Gastrocnemius medialis (tissue), 4 donors: ENCODE results near the gene CTSS. TPM values are rescaled to one million over a fixed set of nuclear protein-coding genes. Genes with fewer than 3 reads are reported as not detected.
"Not testable (repeated sequence)": the region's sequence is repeated elsewhere in the genome, so short reads cannot be mapped to it uniquely, and the experiment has no call there.

ENCODE experiments used
- ATAC-seq, 2 donors: fragments of 150-250 bp; one replicate each; pipeline ENCODE4 v1.9.1; 2016
- DNase-seq, 2 donors: peaks; one replicate each; pipeline ENCODE4 v3.0.0-alpha.2; 2019
- H3K27ac ChIP-seq, 4 donors: fragments of 200-600 bp; sonication (generic); 1 replicate in 1 of 4; 2 replicates in 3 of 4; pipeline ENCODE4 v1.5.1; 2016 to 2018; ENCODE audit warnings: mild to moderate bottlenecking in 2 of 4, moderate library complexity in 1 of 4
- H3K27me3 ChIP-seq, 3 donors: fragments of 200-600 bp; sonication (generic) in 2 of 3; 1 replicate in 1 of 3; 2 replicates in 2 of 3; pipeline versions ENCODE4 v1.5.1 to v1.6.0; 2016 to 2019; ENCODE audit warnings: mild to moderate bottlenecking in 1 of 3, moderate library complexity in 1 of 3
- H3K36me3 ChIP-seq, 2 donors: fragments of 200-600 bp; sonication (generic) in 1 of 2; one replicate each; pipeline ENCODE4 v1.5.1; 2017 to 2018
- H3K4me1 ChIP-seq, 2 donors: fragments of 200-600 bp; sonication (generic) in 1 of 2; one replicate each; pipeline ENCODE4 v1.5.1; 2016 to 2017; ENCODE audit warnings: mild to moderate bottlenecking in 2 of 2
- H3K4me3 ChIP-seq, 4 donors: fragments of 200-600 bp; sonication (generic) in 3 of 4; 1 replicate in 1 of 4; 2 replicates in 3 of 4; pipeline ENCODE4 v1.5.1; 2016 to 2019; ENCODE audit warnings: mild to moderate bottlenecking in 2 of 4
- H3K9me3 ChIP-seq, 3 donors: fragments of 200-600 bp; sonication (generic) in 2 of 3; 1 replicate in 1 of 3; 2 replicates in 2 of 3; pipeline ENCODE4 v1.5.1; 2016 to 2019
- POLR2A ChIP-seq, 2 donors: fragments of 450-650 bp; IDR thresholded peaks; one replicate each; pipeline ENCODE4 v1.6.1; 2017; ENCODE audit warnings: antibody characterized with exemption in 2 of 2, mild to moderate bottlenecking in 2 of 2, moderate library complexity in 2 of 2
- in situ Hi-C, 4 donors: fragments of 200-750 bp; cut with MboI; loops; one replicate each; pipeline versions ENCODE4 v1.15.0 to v1.8.0; 2017; ENCODE audit warnings: low sequenced_read_pairs in 4 of 4
- intact Hi-C: fragments of 100-400 bp; cut with DNase I; formaldehyde crosslinking; loops from one replicate; pipeline ENCODE4 v1.15.1; 2023; ENCODE audit warnings: low total_unique reads
- total RNA-seq, 4 donors: library from RNA; depleted of rRNA; stranded (reverse); fragments of >200 nt; gene quantifications; one replicate each; pipeline versions ENCODE4 v1.1.0 to v1.2.3, GENCODE V29; 2016
- TF ChIP-seq, protein P1 (sequence below), 5 experiments: fragments of 450-650 bp in 3 of 5; fragments of 200-600 bp in 2 of 5; sonication (generic) in 2 of 5; IDR thresholded peaks in 4 of 5; conservative IDR thresholded peaks in 1 of 5; 1 replicate in 4 of 5; 2 replicates in 1 of 5; pipeline ENCODE4 v1.5.1; 2016 to 2019; ENCODE audit warnings: antibody characterized with exemption in 5 of 5, mild to moderate bottlenecking in 3 of 5, moderate library complexity in 3 of 5

Gene CTSS
- total RNA-seq, 4 donors from 2014 or later: 5.8 to 11.7 (median 10.6) TPM

DNA sequence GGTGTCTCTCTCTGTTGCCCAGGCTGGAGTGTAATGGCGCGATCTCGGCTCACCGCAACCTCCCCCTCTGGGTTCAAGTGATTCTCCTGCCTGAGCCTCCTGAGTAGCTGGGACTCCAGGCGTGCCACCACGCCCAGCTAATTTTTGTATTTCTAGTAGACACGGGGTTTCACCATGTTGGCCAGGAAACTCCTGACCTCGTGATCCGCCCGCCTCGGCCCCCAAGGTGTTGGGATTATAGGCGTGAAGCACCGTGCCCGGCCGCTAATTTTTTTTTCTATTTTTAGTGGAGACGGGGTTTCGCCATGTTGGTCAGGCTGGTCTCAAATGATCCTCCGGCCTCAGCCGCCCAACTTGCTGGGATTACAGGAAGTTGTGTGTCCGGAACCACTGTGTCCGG lies 45.5 kb downstream of the CTSS start:
- TF ChIP-seq, protein P1, sequence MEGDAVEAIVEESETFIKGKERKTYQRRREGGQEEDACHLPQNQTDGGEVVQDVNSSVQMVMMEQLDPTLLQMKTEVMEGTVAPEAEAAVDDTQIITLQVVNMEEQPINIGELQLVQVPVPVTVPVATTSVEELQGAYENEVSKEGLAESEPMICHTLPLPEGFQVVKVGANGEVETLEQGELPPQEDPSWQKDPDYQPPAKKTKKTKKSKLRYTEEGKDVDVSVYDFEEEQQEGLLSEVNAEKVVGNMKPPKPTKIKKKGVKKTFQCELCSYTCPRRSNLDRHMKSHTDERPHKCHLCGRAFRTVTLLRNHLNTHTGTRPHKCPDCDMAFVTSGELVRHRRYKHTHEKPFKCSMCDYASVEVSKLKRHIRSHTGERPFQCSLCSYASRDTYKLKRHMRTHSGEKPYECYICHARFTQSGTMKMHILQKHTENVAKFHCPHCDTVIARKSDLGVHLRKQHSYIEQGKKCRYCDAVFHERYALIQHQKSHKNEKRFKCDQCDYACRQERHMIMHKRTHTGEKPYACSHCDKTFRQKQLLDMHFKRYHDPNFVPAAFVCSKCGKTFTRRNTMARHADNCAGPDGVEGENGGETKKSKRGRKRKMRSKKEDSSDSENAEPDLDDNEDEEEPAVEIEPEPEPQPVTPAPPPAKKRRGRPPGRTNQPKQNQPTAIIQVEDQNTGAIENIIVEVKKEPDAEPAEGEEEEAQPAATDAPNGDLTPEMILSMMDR (IDR thresholded peaks at IDR 0.05 in 4 of 5, conservative IDR thresholded peaks at IDR 0.05 in 1 of 5): no peak
- no peak for TF ChIP-seq POLR2A (IDR thresholded peaks at IDR 0.05)
- Histone ChIP-seq H3K27ac (no peak overlapping the region), H3K4me1 (no peaks in the 10 kb centered on the region), H3K4me3 (no peak overlapping the region), H3K9me3 (no peaks in the 10 kb centered on the region), H3K27me3 (no peaks in the 10 kb centered on the region), H3K36me3 (no peaks in the 10 kb centered on the region)
- intact Hi-C loops: no loop called here
- in situ Hi-C loops: no loop called here
- ATAC-seq (no peak), DNase-seq (no peak)

DNA sequence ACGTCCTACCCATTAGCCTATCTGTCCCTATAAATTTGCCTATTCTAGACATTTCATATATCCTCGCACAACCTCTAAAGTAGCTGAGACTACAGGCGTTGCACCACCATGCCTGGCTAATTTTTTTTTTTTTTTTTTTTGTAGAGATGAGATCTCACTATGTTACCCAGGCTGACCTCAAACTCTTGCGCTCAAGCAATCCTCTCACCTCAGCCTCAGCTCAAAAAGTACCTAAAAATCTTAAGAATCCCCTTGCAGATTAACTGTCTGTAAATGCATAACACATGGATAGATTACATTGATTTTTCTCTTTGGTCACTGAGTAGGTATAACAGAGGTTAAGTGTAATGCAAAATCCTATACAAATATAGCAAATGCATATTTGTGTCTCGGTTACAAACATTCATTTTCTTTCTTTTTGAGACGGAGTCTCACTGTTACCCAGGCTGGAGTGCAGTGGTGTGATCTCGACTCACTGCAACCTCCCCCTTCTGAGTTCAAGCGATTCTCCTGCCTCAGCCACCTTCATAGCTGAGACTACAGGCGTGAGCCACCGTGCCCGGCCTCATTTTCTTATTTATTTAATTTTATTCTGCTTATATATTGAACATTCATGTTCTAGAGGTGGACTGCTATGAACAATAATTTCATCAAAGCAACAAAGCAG lies 47.2 kb downstream of the CTSS start:
- DNase-seq: no peak
- ATAC-seq: no peak
- Histone ChIP-seq H3K27ac (no peak overlapping the region), H3K4me3 (no peak overlapping the region), H3K9me3 (no peaks in the 10 kb centered on the region), H3K4me1 (no peaks in the 10 kb centered on the region), H3K27me3 (no peaks in the 10 kb centered on the region), H3K36me3 (no peaks in the 10 kb centered on the region)
- TF ChIP-seq POLR2A (IDR thresholded peaks at IDR 0.05): no peak
- TF ChIP-seq, protein P1 (IDR thresholded peaks at IDR 0.05 in 4 of 5, conservative IDR thresholded peaks at IDR 0.05 in 1 of 5): no peak
- intact Hi-C loops: no loop called here
- in situ Hi-C loops: no loop called here

DNA sequence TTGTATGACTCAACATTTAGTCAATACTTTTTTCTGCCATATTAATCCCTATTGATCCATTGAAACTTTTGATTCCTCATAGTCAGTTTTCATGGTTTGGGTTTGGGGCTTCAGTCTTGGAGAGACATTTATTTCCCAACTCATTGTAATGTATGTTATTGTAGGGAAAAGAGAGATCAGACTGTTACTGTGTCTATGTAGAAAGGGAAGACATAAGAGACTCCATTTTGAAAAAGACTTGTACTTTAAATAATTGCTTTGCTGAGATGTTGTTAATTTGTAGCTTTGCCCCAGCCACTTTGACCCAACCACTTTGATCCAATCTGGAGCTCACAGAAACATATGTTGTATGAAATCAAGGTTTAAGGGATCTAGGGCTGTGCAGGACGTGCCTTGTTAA lies 56.5 kb downstream of the CTSS start:
- DNase-seq, H3K36me3 ChIP-seq, H3K4me1 ChIP-seq, H3K27me3 ChIP-seq, ATAC-seq, intact Hi-C loops, in situ Hi-C loops, H3K4me3 ChIP-seq, H3K9me3 ChIP-seq, H3K27ac ChIP-seq: not testable (repeated sequence)

DNA sequence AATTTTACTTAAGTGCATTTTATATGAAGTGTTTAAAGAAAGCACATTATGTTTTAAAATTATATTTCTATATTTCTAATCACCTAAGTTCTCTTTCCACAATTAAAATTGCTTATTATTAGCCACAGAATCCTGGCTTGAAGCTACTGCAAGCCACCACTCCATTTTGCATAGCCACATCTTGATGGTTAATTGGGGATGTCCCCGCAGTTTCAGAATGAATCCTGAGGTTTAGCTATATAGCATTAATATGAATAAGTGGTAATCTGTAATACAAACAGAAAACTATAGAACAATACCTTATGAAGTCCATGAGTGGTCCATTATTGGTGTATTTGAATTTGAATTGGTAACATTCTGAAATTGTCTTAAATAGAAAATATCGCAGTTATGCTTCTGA lies 57.0 kb downstream of the CTSS start:
- TF ChIP-seq, protein P1 (IDR thresholded peaks at IDR 0.05 in 4 of 5, conservative IDR thresholded peaks at IDR 0.05 in 1 of 5): no peak
- ATAC-seq (no peak), DNase-seq (no peak)
- Histone ChIP-seq H3K27me3 (no peaks in the 10 kb centered on the region), H3K4me3 (no peak overlapping the region), H3K36me3 (no peaks in the 10 kb centered on the region), H3K9me3 (no peaks in the 10 kb centered on the region), H3K4me1 (no peaks in the 10 kb centered on the region), H3K27ac (no peak overlapping the region)
- in situ Hi-C loops (no loop called here), intact Hi-C loops (no loop called here)

DNA sequence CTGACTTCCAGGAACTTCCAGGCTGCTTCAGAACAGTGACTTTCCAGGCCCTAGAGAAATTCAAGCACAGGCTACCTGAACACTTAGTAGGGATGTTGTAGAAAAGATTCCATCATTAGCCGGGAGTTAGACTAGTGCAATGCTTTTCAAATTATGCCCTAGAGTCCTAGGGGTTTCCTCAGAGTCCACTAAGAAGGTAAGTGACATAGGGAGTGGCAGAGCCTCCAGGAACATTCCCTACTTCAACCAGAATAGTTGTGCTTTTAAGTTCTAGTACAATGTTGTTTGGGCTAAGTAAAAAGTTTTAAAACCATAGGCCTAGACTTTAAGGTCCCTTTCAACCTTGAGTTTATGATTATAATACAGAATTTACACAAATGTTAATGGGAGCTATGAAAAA lies 59.5 kb downstream of the CTSS start:
- no peak overlapping the region for H3K27ac ChIP-seq
- intact Hi-C loops (no loop called here), in situ Hi-C loops (no loop called here)
- H3K9me3 ChIP-seq: no peaks in the 10 kb centered on the region
- DNase-seq (no peak), ATAC-seq (no peak)
- no peaks in the 10 kb centered on the region for H3K4me1 ChIP-seq
- H3K36me3 ChIP-seq: no peaks in the 10 kb centered on the region
- H3K4me3 ChIP-seq: no peak overlapping the region
- TF ChIP-seq, protein P1 (IDR thresholded peaks at IDR 0.05 in 4 of 5, conservative IDR thresholded peaks at IDR 0.05 in 1 of 5): no peak
- no peak for TF ChIP-seq POLR2A (IDR thresholded peaks at IDR 0.05)
- H3K27me3 ChIP-seq: no peaks in the 10 kb centered on the region
